KG1 (cell line): Measurements from ENCODE around the gene PLD3.
"Not testable (repeated sequence)": the region's sequence is repeated elsewhere in the genome, so short reads cannot be mapped to it uniquely, and the experiment has no call there.

ENCODE experiments used
- DNase-seq: peaks from one replicate; lab custom pipeline; 2025; lab: John Stamatoyannopoulos, UW

PLD3 gene

DNA sequence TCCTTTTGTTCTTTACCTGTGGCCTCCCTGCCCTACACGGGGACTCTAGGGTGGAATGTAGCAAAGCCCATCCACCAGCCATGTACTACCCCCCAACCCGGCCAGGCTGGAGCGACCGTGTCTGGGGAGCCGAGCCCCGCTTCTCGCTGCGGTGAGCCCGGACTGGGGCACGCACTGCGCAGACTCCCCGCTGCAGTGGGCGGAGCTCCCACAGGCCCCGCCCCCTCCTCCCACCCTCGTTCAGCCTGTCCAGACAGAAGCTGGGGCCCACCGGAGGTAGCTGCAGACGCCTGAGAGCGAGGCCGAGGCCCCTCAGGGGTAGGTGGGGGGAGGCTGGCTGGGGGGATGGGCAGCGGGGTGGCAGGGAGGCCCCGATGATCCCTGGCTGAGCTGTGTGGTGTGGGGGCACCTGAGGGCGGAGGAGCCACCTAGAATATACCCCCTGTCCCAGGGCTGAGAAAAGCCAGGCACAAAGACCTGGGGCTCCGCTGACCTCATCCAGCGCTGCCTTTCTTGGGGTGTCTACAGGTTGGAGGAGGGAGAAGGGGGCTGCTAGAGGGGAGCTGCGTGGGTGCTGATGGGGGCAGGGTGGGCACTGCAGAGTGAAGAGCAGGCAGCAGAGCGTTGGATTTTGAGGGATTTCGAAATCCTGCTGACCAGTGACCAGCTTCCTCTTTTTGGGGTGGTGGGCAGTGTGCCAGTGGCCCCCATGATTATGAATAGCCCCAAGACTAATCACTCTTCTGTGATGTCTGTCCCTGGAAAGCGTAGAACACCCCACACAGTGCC, 17.3 kb downstream of the PLD3 start:
- DNase-seq, result no peak

DNA sequence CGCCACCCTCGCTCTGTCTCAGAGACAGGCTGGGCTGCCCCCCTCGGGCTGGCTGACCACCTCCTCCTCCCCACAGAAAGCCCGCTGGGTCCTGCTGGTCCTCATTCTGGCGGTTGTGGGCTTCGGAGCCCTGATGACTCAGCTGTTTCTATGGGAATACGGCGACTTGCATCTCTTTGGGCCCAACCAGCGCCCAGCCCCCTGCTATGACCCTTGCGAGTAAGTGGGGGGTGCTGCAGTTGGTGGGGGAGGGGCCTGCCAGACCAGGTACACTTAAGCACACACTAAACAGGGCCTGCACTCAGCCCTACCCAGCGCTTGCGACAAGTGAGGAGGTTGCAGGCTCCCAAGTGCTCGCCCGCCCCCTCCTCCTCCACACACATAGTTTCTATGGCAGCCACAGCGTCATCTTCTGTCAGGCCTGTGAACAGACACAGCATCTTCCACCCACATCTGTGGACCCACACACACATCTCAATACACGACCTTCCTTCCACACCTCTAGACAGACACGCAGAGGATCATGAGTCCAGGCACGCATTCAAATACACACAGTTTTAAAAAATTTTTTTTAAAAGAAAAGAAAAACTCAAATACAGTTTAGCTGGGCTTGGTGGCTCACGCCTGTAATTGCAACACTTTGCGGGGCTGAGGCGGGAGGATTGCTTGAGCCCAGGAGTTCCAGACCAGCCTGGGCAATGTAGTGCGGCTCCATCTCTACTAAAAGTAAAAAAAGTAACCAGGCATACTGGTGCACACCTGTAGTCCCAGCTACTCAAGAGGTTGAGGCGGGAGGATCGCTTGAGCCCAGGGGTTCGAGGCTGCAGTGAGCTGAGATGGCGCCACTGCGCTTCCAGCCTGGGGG, 18.4 kb downstream of the PLD3 start:
- DNase-seq, result no peak

DNA sequence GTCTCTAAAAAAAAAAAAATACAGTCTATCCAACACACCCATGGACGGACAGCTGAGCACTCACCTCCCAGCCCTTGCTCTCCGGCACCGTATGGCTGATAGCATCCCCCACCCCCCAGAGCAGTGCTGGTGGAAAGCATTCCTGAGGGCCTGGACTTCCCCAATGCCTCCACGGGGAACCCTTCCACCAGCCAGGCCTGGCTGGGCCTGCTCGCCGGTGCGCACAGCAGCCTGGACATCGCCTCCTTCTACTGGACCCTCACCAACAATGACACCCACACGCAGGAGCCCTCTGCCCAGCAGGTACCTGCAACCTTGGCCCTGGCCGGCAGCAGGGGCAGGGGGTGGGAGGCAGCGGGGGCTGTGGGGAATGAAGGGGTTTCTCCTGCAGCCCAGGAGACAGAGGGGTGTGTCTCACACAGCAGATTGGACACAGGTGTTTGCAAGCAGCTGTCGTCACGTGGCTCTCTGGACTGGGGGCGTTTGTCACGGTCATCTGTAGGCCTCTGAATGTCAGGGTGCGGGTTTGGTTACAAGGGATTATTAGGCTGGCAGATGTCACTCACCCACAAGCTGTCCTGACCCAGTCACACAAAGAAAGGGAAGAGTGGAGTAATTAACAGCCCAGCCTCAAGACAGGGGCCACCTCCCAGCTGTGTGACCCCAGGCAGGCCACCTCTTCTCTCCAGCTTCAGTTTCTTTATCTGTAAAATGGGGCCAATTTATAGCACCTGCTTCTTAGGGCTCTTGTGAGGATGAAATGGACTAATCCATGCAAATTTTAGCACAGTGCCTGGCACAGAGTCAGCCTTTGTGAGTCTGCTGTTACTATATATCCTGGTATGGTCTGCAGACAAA, 19.3 kb downstream of the PLD3 start:
- DNase-seq, result no peak

DNA sequence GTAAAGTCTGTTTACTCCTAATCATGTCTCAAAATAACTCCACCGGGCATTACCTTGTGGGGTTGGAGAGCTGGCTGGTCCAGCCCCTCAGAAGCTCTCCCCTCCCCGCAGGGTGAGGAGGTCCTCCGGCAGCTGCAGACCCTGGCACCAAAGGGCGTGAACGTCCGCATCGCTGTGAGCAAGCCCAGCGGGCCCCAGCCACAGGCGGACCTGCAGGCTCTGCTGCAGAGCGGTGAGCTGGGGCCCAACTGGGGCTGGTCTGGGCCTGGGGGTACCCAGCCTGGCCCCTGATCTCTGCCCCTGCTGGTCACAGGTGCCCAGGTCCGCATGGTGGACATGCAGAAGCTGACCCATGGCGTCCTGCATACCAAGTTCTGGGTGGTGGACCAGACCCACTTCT, 21.3 kb downstream of the PLD3 start:
- DNase-seq, result no peak

DNA sequence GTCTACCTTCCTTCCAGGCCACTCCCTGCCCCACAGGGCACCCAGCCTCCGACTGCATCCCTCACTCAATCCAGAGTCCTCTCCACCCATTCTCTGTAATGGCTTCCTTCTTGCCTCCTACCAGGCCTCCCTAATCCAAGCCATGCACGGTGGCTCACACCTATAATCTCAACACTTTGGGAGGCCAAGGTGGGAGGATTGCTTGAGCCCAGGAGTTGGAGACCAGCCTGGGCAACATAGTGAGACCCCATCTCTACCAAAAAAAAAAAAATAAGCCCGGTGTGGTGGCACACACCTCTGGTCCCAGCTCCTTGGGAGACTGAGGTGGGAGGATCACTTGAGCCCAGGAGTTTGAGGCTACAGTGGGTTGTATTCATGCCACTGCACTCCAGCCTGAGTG, 21.8 kb downstream of the PLD3 start:
- not testable (repeated sequence) for DNase-seq

DNA sequence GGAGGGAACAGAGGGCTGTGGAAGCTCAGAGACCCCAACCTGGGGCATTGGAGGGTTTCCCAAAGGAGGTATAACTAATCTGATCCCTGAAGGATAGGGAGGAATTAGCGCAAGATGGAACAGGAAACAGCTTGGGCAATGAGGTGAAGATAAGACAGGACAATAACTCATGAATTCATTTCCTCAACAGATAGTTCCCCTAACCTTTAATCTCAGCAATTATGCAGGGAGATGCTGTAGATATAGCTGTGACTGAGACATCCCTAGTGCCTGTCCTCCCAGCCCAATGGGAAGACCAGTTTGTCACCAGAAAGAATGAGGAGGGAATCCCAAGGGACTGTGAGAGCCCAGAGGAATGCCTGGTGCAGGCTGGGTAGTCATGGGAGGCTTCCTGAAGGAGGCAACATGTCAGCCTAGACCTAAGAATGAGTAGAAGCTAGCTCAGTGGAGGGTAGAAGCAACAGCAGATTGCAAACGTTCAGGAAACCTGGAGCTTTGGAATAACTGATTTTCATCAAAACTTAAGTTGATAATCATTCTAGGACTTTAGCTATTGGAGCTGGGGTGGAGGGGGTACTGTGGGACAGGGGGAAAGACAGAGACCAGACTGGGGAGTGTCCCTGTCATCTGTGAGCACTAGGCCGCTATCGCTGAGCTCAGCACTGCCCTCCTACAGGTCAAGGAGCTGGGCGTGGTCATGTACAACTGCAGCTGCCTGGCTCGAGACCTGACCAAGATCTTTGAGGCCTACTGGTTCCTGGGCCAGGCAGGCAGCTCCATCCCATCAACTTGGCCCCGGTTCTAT, 22.7 kb downstream of the PLD3 start:
- no peak for DNase-seq

DNA sequence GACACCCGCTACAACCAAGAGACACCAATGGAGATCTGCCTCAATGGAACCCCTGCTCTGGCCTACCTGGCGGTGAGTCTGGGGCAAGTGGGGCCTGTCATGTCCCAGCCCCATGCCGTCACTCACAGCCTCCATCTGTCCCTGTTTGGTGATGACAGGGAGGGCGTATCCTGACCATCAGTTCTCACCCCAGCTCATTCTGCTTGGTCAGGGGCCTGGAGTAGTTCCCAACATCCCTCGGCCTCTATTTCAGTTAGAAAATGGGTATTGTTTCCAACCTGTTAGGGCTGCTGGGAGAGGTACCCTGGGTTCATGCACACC, 23.3 kb downstream of the PLD3 start:
- DNase-seq, result no peak

DNA sequence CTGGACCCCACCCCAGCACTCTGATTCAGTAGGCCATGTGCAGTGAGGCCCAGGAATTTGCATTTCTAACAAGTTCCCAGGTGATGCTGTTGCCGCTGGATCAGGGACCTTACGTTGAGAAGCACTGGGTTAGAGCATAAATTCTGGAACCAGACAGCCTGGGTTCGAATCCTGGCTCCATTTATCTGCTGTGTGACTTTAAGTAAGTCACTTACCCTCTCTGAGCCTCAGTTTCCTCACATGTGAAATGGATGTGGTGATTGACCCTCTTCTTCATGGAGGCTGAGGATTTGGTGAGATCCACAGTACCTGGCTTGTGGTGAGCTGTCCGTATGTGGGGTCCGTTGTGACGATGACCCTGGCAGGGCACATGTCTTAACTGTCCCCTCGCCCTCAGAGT, 25.6 kb downstream of the PLD3 start:
- DNase-seq, result no peak

DNA sequence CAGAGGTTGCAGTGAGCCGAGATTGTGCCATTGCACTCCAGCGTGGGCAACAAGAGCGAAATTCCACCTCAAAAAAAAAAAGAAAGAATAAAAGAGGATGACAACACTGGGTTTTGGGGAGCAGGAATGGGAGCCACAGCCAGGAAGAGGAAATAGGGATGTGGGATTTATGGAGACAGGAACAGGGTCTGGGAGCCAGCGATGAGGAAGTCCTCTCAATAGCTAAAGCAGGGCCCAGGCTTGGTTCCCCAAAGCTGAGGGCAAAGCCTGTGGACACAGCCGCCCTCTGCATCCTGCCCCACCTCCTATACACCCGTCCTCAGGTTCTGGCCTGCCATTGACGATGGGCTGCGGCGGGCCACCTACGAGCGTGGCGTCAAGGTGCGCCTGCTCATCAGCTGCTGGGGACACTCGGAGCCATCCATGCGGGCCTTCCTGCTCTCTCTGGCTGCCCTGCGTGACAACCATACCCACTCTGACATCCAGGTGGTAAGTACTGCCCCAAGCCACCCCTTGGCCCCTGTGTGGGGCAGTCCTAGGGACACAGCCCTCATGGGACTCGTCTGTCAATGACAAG, 27.9 kb downstream of the PLD3 start:
- no peak for DNase-seq

DNA sequence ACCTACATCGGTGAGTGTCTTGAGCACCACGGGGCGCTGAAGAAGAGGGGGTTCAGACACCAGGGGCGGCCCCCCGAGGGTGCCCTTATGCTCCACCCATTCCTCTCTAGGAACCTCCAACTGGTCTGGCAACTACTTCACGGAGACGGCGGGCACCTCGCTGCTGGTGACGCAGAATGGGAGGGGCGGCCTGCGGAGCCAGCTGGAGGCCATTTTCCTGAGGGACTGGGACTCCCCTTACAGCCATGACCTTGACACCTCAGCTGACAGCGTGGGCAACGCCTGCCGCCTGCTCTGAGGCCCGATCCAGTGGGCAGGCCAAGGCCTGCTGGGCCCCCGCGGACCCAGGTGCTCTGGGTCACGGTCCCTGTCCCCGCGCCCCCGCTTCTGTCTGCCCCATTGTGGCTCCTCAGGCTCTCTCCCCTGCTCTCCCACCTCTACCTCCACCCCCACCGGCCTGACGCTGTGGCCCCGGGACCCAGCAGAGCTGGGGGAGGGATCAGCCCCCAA, 29.4 kb downstream of the PLD3 start:
- no peak for DNase-seq

DNA sequence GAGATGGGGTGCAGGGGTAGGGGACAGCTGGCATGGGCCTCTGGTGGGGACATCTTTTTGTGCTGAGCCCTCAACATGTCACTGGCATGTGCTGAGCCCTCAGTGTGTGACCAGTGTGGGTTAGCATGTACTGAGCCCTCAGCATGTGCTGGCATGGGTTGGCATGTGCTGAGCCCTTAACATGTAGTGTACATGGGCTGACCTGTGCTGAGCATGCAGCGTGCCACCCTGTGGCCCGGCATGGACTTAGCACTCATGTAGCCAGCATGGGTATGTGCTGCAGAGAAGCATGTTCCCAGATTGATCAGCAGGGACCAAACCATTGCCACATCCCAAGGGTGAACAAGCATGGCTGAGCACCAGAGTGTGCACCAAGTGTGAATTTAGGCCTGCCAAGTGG, 30.0 kb downstream of the PLD3 start:
- DNase-seq, result no peak

DNA sequence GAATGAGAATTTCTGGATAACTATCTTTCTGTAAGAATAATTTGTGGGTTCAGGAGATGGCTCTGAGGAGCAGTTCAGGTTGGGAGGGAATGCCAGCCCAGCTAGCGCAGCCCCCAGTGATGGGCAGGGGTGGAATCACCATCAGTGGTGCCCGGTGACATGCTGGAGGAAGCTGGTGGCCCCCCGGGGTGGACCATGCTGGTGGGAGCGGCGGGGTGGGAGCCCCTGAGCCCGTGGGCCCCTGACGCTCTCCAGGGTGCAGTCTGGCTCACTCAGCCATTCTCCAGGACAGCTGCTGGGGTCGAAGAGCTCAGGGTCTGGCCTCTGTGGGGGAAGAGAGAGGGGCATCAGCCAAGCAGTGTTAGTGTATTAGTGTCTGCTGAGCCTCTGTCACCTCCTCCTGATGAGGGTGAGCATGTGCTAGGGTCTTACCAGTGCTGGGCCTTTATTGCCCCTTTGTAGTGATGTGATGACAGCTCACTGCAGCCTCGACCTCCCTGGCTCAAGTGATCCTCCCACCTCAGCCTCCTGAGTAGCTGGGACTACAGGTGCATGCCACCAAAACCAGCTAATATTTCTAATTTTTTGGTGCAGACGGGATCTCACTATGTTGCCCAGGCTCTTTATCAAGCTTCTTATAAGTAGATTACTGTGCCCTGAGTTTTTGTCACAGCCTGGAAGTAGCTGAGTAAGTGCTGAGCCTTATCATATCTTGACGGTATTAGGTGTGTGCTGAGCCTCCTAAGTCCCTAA, 31.1 kb downstream of the PLD3 start:
- DNase-seq, result no peak

DNA sequence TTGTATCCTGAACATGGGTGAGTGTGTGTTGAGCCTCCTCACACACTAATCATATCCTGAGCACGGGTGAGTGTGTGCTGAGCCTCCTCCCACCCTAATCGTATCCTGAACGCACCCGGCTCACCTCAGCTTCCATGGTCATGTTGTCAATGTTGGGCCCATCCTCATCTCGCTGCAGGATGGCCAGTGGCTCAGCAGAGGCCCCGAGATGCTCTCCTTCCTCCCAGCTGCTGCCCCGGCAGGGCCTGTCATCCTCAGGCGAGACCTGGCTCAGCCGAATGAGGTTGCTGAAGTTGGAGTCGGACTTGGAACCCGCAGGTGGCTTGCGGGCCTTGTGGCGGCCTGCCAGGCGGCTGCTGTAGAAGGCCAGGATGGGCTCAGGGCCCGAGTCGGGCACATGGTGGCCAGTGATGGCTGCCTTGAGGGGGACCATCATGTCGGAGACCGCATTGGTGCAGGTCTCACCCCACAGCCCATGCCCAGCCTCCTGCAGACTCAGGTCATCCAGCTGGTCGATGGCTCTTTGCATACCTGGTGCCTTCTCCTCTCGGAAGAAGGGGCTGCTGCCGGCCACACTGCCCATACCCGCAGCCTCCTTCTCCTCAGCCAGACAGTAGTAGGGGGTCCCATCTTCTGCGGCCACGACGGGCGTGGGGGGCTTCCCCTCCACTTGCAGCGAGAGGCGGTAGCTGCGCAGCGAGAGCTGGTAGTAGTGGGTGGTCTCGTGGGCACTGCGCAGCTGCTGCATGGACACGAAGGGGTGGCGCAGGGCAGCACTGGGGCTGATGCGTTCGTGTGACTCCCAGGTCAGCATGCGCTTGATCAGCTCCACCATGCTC, 31.9 kb downstream of the PLD3 start:
- no peak for DNase-seq

DNA sequence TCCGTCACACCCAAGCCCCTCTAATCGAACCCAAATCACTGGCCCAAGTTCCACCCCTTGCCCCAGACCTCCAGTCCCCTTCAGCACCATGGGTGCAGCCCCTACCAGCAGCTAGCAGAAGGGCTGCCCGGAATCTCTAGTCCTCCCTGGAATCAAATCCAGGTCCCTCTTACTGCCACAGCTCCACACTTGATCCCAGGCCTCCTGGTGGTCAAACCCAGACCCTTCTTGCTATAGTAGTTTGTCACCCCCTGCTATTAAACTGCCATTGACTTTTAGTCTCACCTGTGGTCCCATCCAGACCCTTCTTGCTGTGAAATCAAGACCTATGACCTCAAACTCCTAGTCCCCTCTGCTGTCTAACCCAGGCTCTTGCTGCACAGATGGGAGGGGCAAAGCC, 32.8 kb downstream of the PLD3 start:
- DNase-seq, result no peak

DNA sequence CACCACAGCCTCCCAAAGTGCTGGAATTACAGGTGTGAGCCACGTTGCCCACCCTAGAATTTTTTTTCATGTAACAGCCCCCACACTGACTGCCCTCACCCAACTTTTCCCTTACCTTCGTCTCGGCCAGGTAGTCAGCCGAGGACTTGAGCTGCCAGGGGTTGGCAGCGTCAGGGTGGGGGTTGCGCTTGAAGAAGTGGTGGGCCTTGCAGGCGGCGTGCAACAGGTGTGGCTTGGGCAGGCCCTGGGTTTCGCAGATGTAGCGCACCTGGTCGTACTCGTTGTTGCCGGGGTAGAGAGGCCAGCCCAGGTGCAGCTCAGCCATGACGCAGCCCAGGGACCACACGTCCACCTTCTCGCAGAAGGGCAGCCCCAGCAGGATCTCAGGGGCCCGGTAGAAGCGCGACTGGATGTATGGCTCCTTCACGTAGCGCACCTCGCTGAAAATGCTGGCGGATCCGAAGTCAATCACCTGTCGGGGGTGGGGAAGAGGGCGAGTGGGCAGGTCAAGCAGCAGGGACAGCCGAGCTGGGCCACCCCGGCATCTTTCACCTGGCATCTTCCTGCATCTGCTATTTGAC, 35.3 kb downstream of the PLD3 start:
- DNase-seq, result no peak

DNA sequence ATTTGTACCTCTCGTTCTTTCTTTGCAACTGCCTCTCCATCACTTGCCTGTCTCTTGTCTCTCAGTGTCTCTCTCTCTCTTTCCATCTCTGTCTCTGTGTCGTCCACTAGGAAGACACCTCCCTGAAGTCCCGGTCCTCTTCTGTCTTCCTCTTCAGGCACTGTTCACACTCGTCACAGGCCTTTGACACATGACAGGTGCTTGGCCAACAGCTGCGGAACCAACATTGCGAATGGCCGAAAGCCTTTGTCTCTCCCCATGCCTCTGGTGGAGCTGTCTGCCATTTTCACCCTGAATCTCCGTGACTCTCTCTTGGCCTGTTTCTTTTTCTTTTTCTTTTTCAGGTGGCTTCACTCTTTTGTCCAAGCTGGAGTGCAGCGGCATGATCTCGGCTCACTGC, 38.7 kb downstream of the PLD3 start:
- DNase-seq, result no peak

DNA sequence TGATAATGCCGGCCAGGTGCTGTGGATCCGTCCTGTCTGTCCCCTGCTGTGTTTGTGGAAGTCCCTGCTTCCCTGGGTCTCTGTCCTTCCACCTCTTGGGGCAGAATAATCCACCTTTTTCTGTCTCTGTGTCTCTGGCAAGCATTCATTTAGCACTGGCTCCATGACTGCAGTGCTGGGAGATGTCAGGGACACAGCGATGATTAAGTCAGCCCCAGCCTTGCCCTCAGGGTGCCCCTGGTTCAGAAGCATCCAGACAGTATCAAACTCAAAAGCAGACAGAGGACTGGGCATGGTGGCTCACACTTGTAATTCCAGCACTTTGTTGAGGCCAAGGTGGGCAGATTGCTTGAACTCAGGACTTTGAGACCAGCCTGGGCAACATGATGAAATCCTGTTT, 40.0 kb downstream of the PLD3 start:
- DNase-seq, result no peak

DNA sequence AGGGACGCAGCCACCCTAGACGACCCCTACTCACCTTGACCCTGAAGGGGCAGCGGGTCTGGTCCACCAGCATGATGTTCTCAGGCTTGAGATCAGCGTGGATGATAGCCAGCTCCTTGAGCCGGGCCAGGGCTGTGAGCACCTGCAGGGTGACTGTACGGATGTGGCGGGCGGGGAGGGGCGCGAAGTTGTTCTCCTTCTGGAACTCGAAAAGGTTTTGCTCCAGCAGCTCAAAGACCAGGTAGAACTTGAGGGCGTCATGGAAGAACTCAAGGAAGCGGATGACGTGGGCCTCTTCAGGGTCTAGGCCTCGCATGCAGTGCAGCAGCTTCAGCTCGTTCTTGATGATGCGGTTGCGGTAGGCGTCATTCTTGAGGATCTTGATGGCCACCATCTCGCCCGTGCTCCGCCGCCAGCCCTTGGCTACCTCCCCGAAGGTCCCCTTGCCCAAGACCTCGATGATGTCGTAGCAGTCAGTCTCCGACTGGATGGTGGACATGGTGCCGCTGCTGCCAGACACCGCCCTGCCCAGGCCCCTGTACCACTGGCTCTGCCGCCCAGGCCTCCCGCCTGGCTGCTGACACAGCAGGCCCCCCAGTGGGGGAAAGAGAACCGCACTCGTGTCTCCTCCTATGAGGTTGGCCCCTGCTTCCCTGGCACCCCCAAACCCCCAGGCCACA, 41.0 kb downstream of the PLD3 start:
- DNase-seq, result no peak
